ENCODE measurements around the gene UBAC2.

The UBAC2 gene

GRCh38 chr13:99435998-99436397 is 235.3 kb downstream of the UBAC2 start:
- DNase-seq (ENCODE audit: low spot score) (no peak), ATAC-seq (ENCODE audit: low read depth) (no peak)

More at GRCh38 chr13:99435998-99436397, 235.3 kb downstream of the UBAC2 start:
- Histone ChIP-seq H3K9me3 (ENCODE audit: severe bottlenecking) (no peaks in the 10 kb centered on the region), H3K27ac (ENCODE audit: poor library complexity, severe bottlenecking) (no peak overlapping the region), H3K27me3 (ENCODE audit: insufficient read depth, poor library complexity, severe bottlenecking) (no peaks in the 10 kb centered on the region), H3K36me3 (ENCODE audit: low read depth) (no peaks in the 10 kb centered on the region), H3K4me3 (ENCODE audit: severe bottlenecking) (no peak overlapping the region), H3K4me1 (ENCODE audit: insufficient read depth, poor library complexity, severe bottlenecking) (no peaks in the 10 kb centered on the region)
- TF ChIP-seq, protein P1, sequence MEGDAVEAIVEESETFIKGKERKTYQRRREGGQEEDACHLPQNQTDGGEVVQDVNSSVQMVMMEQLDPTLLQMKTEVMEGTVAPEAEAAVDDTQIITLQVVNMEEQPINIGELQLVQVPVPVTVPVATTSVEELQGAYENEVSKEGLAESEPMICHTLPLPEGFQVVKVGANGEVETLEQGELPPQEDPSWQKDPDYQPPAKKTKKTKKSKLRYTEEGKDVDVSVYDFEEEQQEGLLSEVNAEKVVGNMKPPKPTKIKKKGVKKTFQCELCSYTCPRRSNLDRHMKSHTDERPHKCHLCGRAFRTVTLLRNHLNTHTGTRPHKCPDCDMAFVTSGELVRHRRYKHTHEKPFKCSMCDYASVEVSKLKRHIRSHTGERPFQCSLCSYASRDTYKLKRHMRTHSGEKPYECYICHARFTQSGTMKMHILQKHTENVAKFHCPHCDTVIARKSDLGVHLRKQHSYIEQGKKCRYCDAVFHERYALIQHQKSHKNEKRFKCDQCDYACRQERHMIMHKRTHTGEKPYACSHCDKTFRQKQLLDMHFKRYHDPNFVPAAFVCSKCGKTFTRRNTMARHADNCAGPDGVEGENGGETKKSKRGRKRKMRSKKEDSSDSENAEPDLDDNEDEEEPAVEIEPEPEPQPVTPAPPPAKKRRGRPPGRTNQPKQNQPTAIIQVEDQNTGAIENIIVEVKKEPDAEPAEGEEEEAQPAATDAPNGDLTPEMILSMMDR (IDR thresholded peaks at IDR 0.05; ENCODE audit: poor library complexity, severe bottlenecking), result no peak
